ENCODE results near the gene C2CD3.

- TF ChIP-seq CTCF (IDR thresholded peaks at IDR 0.05) = no peak
- no peak for TF ChIP-seq POLR2A (IDR thresholded peaks at IDR 0.05)
- no peak for TF ChIP-seq POLR2AphosphoS5 (IDR thresholded peaks at IDR 0.05)
Measured at GRCh38 chr11:74019104-74019738, 151.6 kb downstream of the C2CD3 start.

Measured in gastroesophageal sphincter (tissue), 3 donors.